ENCODE measurements around the gene SLC22A23. TPM values are rescaled to one million over a fixed set of nuclear protein-coding genes. Genes with fewer than 3 reads are reported as not detected.

SLC22A23 gene
- total RNA-seq, 4 donors from 2014 or later, result 7.1 to 9.6 (median 8.2) TPM

DNA sequence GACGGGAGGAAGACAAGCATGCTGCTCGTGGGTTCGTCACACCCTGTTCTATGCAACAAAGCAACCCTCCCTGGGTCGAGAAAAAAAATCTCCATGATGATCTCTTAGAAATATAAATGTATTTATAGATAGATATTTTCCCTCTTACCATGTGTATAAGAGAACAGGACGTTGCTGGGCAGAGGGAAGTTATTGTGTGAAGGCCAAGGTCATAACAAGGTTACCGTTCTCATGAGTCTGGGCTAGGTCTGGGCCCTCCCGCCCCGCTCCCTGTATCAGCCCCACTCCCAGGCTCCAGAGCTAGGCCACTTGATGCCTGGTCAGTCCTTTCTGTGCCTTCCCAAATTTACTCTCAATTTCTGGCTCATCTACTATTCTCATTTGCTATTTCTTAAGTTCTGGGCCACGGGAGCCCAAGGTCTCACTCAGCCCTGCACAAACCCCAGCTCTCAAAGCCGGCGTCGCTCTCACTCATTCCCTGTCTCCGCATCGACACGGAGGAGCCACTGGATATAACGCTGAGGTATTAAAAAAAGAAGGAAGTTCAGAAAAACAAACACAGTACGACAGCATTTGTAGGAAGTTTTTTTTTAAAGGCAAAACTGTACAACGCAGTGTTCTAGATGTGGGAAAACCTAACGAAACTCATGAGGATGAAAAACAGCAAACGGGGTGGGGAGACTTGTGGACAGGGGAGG is 101.3 kb downstream of the SLC22A23 start:
- Histone ChIP-seq H3K36me3 (no peaks in the 10 kb centered on the region), H3K4me3 (peak overlapping the region; percentile 18 to 49 (median 36)), H3K27me3 (no peaks in the 10 kb centered on the region), H3K4me1 (peaks cover 0 to 66% (median 37%) of the 10 kb centered on the region in 4 donors), H3K9me3 (no peaks in the 10 kb centered on the region), H3K27ac (peak overlapping the region; percentile 74 to 97 (median 84))
- WGBS, 2 donors, result 9 to 13% methylated on average over 19 to 20 of the region's 20 CpGs
- peak; percentile 46 to 65 for DNase-seq (ENCODE audit: low spot score in 2 of 2)
- TF ChIP-seq CTCF (IDR thresholded peaks at IDR 0.05), result no peak
- peak in 1 of 2 donors; percentile 20 for TF ChIP-seq EP300 (IDR thresholded peaks at IDR 0.05)
- TF ChIP-seq POLR2A (IDR thresholded peaks at IDR 0.05), result no peak

DNA sequence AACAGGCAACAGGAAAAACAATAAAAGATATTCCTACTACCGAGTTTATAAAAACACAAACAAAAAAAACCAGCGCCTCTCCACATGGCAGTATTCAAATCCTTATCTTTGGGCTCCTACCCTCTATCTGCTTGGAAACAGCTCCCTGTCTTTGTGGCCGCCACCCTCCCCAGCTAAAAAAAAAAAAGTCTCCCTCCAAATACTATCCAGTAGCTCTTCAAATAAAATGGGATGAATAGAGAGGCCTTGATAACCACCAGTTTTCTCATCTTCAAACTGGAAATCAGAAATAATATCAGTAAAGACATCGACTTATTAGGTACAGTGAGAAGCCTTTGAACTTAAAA is 101.9 kb downstream of the SLC22A23 start:
- H3K36me3 ChIP-seq, result no peaks in the 10 kb centered on the region
- H3K27me3 ChIP-seq, result no peaks in the 10 kb centered on the region
- TF ChIP-seq POLR2A (IDR thresholded peaks at IDR 0.05) (no peak), EP300 (IDR thresholded peaks at IDR 0.05) (no peak)
- no peak for DNase-seq (ENCODE audit: low spot score in 2 of 2)
- 63 to 65% methylated on average over 4 of the region's 4 CpGs for WGBS, 2 donors
- H3K27ac ChIP-seq, result peak overlapping the region; percentile 74 to 97 (median 84)
- H3K9me3 ChIP-seq, result no peaks in the 10 kb centered on the region
- peaks cover 0 to 71% (median 39%) of the 10 kb centered on the region in 4 donors for H3K4me1 ChIP-seq
- H3K4me3 ChIP-seq, result no peak overlapping the region

GRCh38 chr6:3353939-3354338 is 102.9 kb downstream of the SLC22A23 start:
- Histone ChIP-seq H3K4me1 (peaks cover 0 to 76% (median 47%) of the 10 kb centered on the region in 4 donors), H3K27ac (peak overlapping the region; percentile 74 to 97 (median 84)), H3K4me3 (no peak overlapping the region), H3K36me3 (no peaks in the 10 kb centered on the region), H3K27me3 (no peaks in the 10 kb centered on the region), H3K9me3 (no peaks in the 10 kb centered on the region)
- DNase-seq (ENCODE audit: low spot score in 2 of 2), result no peak
- TF ChIP-seq EP300 (IDR thresholded peaks at IDR 0.05) (no peak), POLR2A (IDR thresholded peaks at IDR 0.05) (no peak), CTCF (IDR thresholded peaks at IDR 0.05) (no peak)
- 93% methylated on average over 5 of the region's 5 CpGs for WGBS, 2 donors

GRCh38 chr6:3353213-3353903 is 103.5 kb downstream of the SLC22A23 start:
- peaks cover 0 to 73% (median 49%) of the 10 kb centered on the region in 4 donors for H3K4me1 ChIP-seq
- WGBS, 2 donors, result 79 to 83% methylated on average over 9 of the region's 9 CpGs
- H3K27me3 ChIP-seq, result no peaks in the 10 kb centered on the region
- no peak overlapping the region for H3K4me3 ChIP-seq
- H3K9me3 ChIP-seq, result no peaks in the 10 kb centered on the region
- no peak for TF ChIP-seq POLR2A (IDR thresholded peaks at IDR 0.05)
- no peak for TF ChIP-seq EP300 (IDR thresholded peaks at IDR 0.05)
- no peak for TF ChIP-seq CTCF (IDR thresholded peaks at IDR 0.05)
- no peaks in the 10 kb centered on the region for H3K36me3 ChIP-seq
- peak overlapping the region in 2 of 4 donors; percentile 86 to 89 for H3K27ac ChIP-seq
- no peak for DNase-seq (ENCODE audit: low spot score in 2 of 2)

DNA sequence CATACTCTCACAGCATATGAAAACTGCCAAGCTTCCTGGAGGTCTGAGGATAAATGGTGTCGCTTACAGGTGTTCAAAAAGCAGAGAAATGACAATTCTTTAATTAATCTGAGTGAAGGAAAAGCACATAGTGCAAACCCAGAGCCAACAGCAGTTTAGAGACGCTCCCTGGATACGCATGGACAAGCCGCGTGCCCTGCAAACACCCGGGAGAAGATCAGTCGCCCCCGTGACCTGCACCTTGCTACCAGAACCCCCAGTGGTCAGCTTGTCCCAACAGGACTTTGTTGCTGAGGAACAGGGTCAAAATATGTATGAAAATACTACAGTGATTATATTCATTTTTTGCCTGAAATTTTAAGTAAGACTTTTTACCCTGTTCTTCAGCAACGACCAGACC is 104.2 kb downstream of the SLC22A23 start:
- H3K9me3 ChIP-seq, result no peaks in the 10 kb centered on the region
- no peaks in the 10 kb centered on the region for H3K27me3 ChIP-seq
- peaks cover 0 to 68% (median 49%) of the 10 kb centered on the region in 4 donors for H3K4me1 ChIP-seq
- TF ChIP-seq POLR2A (IDR thresholded peaks at IDR 0.05) (no peak), EP300 (IDR thresholded peaks at IDR 0.05) (no peak), CTCF (IDR thresholded peaks at IDR 0.05) (no peak)
- H3K36me3 ChIP-seq, result no peaks in the 10 kb centered on the region
- H3K27ac ChIP-seq, result peak overlapping the region in 2 of 4 donors; percentile 86 to 89
- no peak overlapping the region for H3K4me3 ChIP-seq
- DNase-seq (ENCODE audit: low spot score in 2 of 2), result no peak
- 78 to 82% methylated on average over 9 of the region's 9 CpGs for WGBS, 2 donors
